HG03571 (cell line): ENCODE measurements around the gene SLC39A11.

Experiments
- ATAC-seq: cut with Tn5 transposase; IDR thresholded peaks from one replicate; pipeline ENCODE4 v1.9.1; 2021; ENCODE audit not compliant: unreplicated experiment

The SLC39A11 gene

DNA sequence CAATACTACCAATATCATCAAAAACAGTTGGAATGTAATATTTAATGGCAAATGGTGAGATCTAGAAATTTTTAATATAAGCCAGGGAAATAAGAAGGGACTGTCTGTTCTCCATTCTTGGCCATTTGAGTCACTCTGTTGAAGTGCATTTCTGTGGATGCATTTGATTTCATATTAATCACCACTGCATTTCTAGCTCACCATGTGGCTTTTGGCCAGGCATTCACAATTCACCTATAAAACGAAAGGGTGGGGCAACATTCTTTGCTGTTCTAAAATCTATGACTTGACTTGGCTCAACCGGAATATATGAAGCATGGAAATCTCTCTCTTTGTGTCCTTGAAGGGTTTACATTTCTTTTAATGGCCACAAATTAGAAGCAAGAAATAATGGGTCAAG, 483.0 kb downstream of the SLC39A11 start:
- no peak for ATAC-seq

DNA sequence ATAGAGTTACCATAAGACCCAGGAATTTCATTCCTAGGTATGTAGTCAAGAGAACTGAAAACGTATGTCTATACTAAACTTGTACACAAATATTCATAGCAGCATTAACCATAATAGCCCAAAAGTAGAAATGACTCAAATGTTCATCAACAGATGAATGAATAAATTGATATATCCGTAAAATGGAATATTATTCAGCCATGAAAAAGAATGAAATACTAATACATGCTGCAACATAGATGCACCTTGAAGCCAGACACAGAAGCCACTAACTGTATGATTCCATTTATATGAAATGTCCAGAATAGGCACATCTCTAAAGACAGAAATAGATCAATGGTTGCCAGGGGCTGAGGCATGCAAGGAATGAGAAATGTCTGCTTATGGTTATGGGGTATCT, 484.1 kb downstream of the SLC39A11 start:
- no peak for ATAC-seq

DNA sequence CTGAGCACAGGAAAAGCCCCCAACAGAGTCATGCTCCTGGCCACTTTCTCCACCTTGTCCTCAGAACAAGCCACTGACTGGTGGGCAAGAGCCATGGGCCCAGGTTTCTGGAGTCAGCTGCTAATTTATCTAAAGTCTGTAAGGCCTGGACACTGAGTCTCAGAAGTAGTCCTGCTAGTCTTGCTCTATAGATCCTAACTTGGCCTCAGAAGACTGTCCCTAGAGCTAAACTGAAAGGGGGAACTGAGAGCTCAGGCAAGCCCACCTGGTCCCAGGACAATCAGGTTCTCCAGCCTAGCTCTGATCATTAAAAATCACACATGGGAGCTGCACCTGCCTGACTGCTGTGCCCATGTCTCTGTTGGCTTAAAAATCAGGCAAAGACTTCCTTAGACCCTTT, 485.8 kb downstream of the SLC39A11 start:
- no peak for ATAC-seq

DNA sequence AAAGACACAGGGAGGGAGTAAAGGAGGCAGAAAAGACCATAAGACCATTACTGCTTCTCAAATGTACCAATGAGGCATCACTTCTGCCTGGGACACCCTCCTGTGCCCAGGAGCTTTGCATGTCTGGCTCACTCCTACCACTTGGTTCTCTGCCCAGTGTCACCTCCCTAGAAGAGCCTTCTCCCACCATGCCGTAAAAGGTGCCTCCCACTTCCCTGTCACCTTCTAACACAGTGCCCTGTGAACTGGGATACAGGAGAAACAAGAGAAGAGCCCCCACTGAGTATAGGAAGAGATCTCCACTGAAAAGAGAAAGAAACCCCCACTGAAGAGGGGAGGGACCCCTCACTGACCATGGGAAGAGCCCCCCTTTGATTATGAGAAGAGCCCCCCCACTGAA, 486.9 kb downstream of the SLC39A11 start:
- no peak for ATAC-seq

DNA sequence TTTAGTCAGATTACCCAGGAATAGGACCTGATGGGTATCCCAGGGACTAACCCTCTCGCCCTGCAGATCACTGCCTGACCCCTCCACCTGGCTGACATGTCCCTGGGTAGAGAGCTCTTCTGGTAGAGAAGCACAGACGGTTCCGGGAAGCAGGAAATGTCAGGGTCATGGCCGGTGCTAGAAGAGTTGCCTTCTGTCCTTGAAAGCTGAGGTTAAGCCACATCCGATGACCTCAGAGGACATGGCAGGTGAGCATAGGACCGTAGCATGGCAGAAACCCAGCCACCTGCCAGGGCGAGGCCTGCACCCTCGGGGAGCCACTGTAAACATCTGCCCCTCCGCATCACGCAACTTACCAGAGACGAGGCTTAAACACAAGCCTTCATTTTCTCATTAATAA, 488.0 kb downstream of the SLC39A11 start:
- ATAC-seq = no peak

DNA sequence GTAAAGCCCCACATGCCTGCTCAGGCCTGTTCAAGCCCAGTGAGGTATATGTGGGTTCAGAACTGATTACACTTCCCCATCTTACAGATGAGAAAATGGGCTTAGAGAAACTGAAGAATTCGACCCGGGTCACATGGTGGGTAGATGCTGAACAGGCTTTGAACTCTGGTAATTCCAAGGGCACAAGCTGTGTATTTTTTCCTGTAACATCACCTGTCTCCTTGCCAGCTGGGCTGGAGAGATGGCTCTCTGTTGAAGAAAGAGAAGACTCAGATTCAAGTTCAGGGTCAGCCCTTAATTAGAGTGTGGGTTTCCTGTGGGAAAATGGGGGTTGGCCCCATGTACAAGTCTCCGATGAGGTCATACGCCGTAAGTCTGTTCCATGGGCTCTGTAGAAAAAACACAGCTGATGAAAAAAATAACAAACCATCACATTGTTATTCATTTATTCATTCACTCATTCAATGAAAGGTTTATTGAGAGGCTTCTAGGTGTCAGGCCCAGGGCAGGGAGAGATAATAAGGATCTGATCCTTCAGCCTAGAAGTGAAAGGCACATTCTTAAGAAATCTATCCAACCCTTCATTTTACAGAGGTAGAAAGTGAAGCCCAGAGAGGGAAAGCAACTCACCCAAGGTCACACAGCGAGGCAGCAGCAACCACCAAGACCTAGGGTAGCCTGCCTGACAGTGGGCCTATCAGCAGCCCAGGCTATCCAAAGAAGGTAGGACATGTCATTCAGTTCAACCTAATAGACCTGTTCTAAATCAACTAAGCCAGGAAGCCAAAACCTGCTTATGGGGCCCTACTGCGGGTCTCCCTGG, 488.9 kb downstream of the SLC39A11 start:
- no peak for ATAC-seq

DNA sequence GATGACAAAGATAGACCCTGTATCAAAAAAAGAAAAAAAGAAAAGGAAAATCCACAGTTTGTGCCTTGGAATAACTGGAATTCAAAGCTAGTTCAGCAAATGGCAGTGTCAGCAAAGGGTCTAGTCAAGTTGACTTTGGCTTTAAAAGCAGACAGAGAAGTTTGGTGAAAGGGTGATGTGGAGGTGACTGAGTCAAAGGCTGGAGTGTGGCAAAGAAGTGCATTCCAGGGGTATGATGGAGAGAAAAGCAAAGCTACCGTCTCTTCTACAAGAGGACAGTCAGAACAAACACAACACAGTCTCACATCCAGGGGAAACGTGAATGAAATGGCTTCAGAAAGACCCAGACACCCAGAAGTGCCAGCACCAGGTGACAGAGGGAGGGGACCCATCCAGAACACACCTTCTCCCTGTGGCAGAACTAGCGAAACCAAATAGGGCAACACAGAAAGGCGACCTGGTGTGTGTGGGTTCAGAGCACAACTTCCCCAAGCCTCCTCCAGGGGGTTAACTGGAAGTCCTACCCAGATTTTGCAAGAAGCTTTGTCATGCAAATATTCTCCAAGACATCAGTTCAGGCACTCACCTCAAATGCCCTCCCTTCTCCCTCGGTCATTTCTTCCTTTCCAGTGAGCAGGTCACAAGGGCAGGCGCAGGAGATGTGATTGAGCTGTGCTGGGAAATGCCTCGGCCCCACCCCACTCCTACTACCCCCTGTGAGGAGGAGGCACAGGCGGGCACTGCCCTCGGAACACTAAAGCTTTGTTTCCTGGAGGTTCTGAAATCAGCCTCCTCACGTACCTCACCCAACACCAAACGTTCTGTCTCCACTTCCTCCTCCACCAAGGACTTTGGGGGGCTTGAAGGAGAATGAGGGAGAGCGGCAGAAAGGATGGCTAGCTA, 489.7 kb downstream of the SLC39A11 start:
- no peak for ATAC-seq

DNA sequence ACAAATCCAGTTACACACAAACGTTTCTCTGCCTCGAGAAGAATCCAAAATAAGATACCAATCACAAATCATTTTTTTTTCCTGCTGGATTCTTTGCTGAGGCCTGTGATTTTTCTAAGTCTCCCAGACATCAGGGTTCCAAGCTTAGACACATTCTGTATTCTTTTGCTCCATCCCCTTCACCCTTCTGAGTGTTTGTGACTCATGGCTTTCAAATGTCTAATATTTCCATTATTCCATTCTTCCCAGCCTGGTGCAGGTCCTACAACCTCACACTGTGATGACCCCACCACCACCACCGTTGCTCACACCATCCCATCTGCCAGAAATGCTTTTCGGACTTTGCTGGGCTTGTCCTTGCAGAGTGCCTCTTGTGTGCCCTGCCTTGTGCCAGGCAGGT, 491.6 kb downstream of the SLC39A11 start:
- no peak for ATAC-seq

DNA sequence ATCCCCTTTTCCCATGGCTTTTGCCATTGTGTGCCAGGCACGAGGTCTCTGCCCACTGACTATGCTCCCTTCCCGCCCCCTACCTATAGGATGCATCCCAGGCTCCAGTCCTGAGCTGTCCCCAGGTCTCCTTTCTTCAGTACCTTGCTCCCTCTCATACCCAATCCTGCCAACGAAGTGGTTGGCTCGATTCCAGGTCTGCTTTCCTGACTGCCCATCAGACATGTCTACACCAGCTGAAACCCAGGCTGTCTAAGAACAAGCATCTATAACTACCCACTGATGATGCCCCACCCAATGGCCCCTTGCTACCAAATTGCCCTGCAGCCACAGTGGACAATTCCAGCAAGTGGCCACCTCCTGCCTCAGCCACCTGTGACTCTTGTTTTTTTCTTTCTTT, 492.6 kb downstream of the SLC39A11 start:
- ATAC-seq = no peak

DNA sequence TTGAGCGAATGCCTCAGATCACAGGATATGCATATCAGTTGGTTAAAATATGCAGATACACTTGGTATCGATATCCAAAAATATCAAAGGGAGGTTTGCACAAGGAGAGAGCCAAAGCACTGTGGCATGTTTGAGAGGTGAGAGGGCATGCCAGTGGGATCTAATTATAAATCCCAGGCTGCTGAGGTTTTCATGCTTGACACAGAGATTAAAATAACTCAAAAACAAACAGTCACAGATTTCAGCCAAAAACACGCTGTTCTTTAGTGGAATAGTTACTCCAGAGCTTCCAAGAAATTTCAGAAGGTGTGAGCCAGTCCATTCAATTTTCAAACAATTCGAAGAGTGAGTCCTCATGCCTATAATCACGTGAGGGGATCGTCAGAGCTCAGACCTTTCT, 493.8 kb downstream of the SLC39A11 start:
- ATAC-seq = no peak

DNA sequence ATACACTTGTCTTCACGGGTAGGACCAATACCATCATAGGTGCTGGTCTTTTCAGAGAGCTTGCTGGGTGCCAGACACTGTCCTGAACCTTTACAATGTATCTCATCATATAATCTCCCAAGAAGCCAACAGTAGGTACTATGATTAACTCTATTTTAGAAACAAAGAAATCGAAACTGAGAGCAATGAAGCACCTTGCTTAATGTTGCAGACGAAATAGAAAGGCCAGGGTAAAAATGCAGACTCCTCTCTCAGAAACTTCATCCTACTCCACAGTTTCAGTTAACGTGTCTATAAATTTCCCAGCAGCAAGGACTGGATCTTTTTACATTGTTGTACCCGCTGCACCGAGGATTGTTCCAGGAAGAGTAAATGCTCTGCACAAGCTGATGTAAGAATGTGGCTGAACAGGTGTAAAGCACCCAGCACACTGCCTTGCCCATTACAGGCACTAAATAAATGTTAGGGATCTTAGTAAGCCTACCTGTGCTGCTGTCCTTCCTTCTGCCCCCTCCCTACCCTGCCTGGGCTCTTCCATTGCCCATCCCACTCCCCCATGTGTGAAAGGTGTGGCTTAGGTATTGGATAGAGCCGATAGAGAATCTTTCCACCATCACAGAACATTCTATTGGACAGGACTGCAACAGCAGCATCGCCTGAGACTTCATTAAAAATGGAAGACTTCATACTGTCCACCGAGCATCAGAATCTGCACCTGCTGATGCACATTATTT, 495.0 kb downstream of the SLC39A11 start:
- no peak for ATAC-seq
